ENCODE measurements around the gene C1QA.
"Not testable (repeated sequence)": the region's sequence is repeated elsewhere in the genome, so short reads cannot be mapped to it uniquely, and the experiment has no call there.

C1QA gene

GRCh38 chr1:22643928-22644327 is 7.5 kb downstream of the C1QA start:
- no peak for DNase-seq

GRCh38 chr1:22645931-22646330 is 9.5 kb downstream of the C1QA start:
- no peak for DNase-seq

- no peak for DNase-seq
These were observed 10.0 kb downstream of the C1QA start for GRCh38 chr1:22646384-22646783.

GRCh38 chr1:22650089-22650693 is 13.8 kb downstream of the C1QA start:
- DNase-seq: no peak

GRCh38 chr1:22651941-22652856 is 15.8 kb downstream of the C1QA start:
- no peak for DNase-seq

GRCh38 chr1:22652881-22653316 is 16.5 kb downstream of the C1QA start, which contains the start of gene C1QB:
Gene C1QB, plus strand, starts transcription at chr1:22653236. Its CDS starts 6,227 bp downstream, at chr1:22659463.
- no peak for DNase-seq

- no peak for DNase-seq
These were observed 18.3 kb downstream of the C1QA start for GRCh38 chr1:22654692-22655091.

- no peak for DNase-seq
These were observed 22.1 kb downstream of the C1QA start for GRCh38 chr1:22658385-22659163.

GRCh38 chr1:22660716-22661241 is 24.4 kb downstream of the C1QA start:
- DNase-seq: no peak

GRCh38 chr1:22661880-22662279 is 25.5 kb downstream of the C1QA start:
- DNase-seq: no peak

GRCh38 chr1:22662318-22662717 is 25.9 kb downstream of the C1QA start:
- DNase-seq: no peak

- DNase-seq: no peak
These were observed 26.6 kb downstream of the C1QA start for GRCh38 chr1:22662986-22663408.

GRCh38 chr1:22665752-22666151 is 29.3 kb downstream of the C1QA start:
- no peak for DNase-seq

GRCh38 chr1:22666412-22666811 is 30.0 kb downstream of the C1QA start:
- no peak for DNase-seq

GRCh38 chr1:22668840-22669239 is 32.4 kb downstream of the C1QA start:
- DNase-seq: not testable (repeated sequence)

GRCh38 chr1:22670352-22670975 is 34.0 kb downstream of the C1QA start:
- no peak for DNase-seq

GRCh38 chr1:22671999-22672398 is 35.6 kb downstream of the C1QA start:
- no peak for DNase-seq

- DNase-seq: no peak
These were observed 37.3 kb downstream of the C1QA start for GRCh38 chr1:22673486-22674409.

GRCh38 chr1:22674410-22674749 is 38.0 kb downstream of the C1QA start:
- DNase-seq: no peak

- DNase-seq: not testable (repeated sequence)
These were observed 39.7 kb downstream of the C1QA start for GRCh38 chr1:22676151-22676550.

- no peak for DNase-seq
These were observed 40.6 kb downstream of the C1QA start for GRCh38 chr1:22676916-22677583.
